Mesenteric fat pad (tissue), 1 donor: ENCODE results near the gene PLEKHA6. TPM values are rescaled to one million over a fixed set of nuclear protein-coding genes. Genes with fewer than 3 reads are reported as not detected.

Experiments used
- DNase-seq: peaks from one replicate; pipeline ENCODE4 v3.0.0-alpha.2; 2020; ENCODE audit warnings: low spot score
- total RNA-seq: library from RNA; stranded (reverse); fragmentation: NEBNext Ultra II Directional; extraction: Animal tissue kit (Norgen Biotek cat#: 25700); gene quantifications from one replicate; pipeline ENCODE4 v1.2.1, GENCODE V29; 2021
- donor health status: DM: yes; HTN: yes; CAD: no.

PLEKHA6 gene
- total RNA-seq, 1 donor from 2014 or later, result 3.5 TPM

GRCh38 chr1:204285436-204286305 is 74.1 kb downstream of the PLEKHA6 start:
- no peak for DNase-seq

GRCh38 chr1:204284929-204285328 is 74.8 kb downstream of the PLEKHA6 start:
- no peak for DNase-seq

- DNase-seq, result no peak
Observed at GRCh38 chr1:204283711-204284651, 75.7 kb downstream of the PLEKHA6 start.

GRCh38 chr1:204282761-204283221 is 76.9 kb downstream of the PLEKHA6 start:
- DNase-seq, result no peak

GRCh38 chr1:204280099-204280961 is 79.4 kb downstream of the PLEKHA6 start:
- DNase-seq, result peak; percentile 39

- no peak for DNase-seq
Observed at GRCh38 chr1:204278958-204279357, 80.8 kb downstream of the PLEKHA6 start.

- no peak for DNase-seq
Observed at GRCh38 chr1:204278251-204278650, 81.5 kb downstream of the PLEKHA6 start.

- DNase-seq, result no peak
Observed at GRCh38 chr1:204277563-204278219, 82.0 kb downstream of the PLEKHA6 start.

- no peak for DNase-seq
Observed at GRCh38 chr1:204275695-204276370, 83.9 kb downstream of the PLEKHA6 start.

GRCh38 chr1:204274446-204274845 is 85.3 kb downstream of the PLEKHA6 start:
- no peak for DNase-seq

GRCh38 chr1:204272505-204272904 is 87.2 kb downstream of the PLEKHA6 start:
- DNase-seq, result no peak

- no peak for DNase-seq
Observed at GRCh38 chr1:204271970-204272369, 87.8 kb downstream of the PLEKHA6 start.

GRCh38 chr1:204268101-204268500 is 91.6 kb downstream of the PLEKHA6 start:
- DNase-seq, result no peak

- no peak for DNase-seq
Observed at GRCh38 chr1:204267191-204267601, 92.5 kb downstream of the PLEKHA6 start.

GRCh38 chr1:204266504-204267034 is 93.2 kb downstream of the PLEKHA6 start:
- no peak for DNase-seq

- no peak for DNase-seq
Observed at GRCh38 chr1:204265665-204266064, 94.1 kb downstream of the PLEKHA6 start.

GRCh38 chr1:204264805-204265204 is 94.9 kb downstream of the PLEKHA6 start:
- DNase-seq, result no peak

GRCh38 chr1:204263254-204263910 is 96.3 kb downstream of the PLEKHA6 start:
- DNase-seq, result no peak
